ENCODE results near the gene CDC42BPB. TPM values are rescaled to one million over a fixed set of nuclear protein-coding genes. Genes with fewer than 3 reads are reported as not detected.

The CDC42BPB gene
- total RNA-seq, 1 donor from 2014 or later, result 131 TPM

DNA sequence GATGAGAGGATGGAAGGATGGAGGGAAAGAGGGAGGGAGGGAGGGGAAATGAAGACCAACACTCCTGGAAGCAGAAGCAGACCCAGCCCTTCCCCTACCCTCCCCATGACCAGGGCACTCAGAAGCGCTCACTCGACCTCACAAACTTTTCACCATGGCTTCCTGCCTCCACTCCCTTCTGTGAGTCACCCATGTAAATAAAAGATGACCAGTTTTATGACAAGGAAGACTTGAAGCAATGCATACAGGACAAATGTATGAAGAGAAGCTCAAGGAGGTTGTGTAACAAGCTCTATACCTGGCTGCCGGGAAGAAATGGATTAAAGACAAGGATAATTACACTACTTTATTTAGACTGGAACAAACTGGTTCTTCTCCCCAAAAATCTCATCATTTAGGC, 63.8 kb downstream of the CDC42BPB start:
- peak; percentile 59 for DNase-seq (ENCODE audit: low spot score)

DNA sequence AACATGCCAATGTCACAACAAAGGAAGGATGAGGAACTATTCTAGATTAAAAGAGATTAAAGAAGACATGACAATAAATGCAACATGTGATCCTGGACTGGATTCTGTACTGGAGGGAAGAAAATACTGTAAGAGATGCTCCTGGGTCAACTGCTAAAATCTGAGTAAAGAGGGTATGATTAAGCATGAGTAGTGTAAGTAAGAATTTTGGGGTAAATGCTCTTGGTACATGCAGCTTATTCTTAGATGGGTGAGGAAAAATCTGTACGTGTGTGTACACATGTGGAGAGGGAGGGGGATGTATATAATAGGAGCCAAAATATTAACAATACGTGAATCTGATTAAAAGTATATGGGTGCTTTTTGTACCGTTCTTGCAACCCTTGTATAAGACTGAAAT, 66.0 kb downstream of the CDC42BPB start:
- DNase-seq (ENCODE audit: low spot score), result no peak

DNA sequence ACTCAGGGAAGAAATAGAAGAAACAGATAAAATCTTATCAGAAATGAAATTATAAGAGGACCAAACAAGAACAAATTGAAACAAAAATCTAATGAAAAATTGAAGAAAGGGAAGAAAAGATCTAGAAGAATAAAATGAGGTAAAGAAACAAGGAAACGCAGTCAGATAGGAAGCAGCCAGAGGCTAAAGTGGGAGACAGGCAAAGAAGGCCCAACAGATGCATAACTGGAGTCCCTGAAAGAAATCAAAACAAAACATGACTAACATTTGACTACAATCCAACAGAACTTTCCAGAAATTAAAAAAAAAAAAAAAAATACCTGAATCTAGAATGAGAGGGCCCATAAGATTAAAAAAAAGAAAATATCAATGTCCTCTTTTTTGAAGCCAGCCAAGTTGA, 69.3 kb downstream of the CDC42BPB start:
- DNase-seq (ENCODE audit: low spot score), result no peak

DNA sequence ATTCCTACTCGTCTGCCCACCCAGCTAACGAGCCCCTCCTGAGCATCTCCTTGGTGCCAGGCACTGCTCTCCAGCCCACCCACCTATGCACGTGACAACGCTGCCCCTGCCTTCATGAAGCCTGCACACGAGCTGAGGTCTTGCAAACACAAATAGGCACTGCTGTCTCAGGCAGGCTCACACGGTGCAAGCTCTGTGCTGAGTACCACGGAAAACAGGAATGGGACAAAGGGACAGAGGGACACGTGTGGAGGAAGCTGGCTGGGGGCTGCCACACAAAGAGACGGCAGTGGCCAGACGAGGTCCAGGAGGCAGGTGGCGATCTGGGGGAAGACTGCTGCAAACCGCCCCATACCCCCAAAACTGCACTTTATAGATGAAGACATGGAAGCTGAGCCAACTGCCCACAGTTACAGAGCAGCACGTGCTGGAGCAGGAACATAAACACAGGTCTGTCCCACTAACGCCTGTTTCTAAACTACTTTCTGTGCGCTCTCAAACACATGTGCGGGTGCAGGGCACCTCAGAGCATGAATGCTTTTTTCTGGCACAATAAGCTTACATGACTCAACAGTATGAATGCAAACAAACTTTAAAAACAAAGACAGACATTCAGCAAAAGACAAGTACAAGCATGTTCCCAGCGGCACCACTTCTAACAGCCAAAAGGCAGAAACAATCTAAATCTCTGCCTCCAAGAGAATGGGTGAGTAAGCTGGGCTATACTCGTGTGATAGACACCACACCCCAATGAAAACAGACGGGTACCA, 70.4 kb downstream of the CDC42BPB start:
- DNase-seq (ENCODE audit: low spot score), result peak; percentile 54

DNA sequence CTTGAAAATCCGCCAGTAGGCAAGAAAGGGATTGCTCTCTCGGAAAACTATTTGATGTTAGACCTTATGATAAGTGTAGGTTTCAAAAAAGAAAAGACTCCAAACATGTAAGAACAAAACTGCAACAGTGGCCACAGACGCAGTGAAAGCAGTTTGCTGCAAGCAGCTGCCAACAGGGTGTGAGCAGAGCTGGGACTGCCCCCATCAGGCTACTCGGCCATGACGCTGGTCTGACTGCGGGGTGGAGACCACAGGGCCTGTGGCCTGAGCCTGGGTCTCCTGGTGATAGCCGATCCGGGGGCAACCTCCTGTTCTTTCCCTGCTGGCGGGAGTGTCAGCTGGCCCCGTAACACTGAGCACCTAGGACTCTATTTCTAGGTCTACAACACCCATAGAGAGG, 71.7 kb downstream of the CDC42BPB start:
- DNase-seq (ENCODE audit: low spot score), result peak; percentile 57

DNA sequence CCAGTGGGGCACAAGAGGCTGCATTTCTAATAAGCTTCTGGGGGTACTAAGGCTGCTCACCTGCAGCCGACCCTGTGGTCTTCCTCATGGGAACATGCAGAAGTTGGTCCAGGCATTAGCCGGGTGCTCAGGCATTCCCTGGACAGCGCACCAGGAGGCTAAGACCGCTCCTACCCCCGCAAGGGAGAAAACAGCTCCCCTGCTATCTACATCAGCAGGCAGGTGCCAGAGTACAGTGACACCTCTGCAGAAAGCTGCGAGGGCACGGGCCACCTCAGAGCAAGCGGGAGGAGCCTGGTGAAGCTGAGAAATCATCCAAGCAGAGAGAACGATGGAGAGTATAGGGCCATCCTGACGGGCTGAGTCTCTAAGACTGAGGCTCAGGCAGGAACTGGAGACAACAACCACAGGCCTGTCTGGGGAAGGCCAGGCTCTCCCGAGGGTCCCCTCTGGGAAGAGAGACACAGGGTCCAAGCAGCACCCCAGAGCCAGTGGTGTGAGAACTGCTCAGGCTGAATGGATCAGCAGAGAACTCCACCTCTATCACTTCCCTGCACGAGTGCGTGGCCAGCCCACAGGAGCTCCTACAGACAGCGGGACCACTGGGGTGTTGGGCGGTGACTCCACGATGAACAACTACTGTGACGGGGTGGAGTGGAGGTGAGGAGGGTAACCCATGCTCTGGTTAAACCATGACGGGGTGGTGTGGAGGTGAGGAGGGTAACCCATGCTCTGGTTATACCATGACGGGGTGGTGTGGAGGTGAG, 72.8 kb downstream of the CDC42BPB start:
- no peak for DNase-seq (ENCODE audit: low spot score)

DNA sequence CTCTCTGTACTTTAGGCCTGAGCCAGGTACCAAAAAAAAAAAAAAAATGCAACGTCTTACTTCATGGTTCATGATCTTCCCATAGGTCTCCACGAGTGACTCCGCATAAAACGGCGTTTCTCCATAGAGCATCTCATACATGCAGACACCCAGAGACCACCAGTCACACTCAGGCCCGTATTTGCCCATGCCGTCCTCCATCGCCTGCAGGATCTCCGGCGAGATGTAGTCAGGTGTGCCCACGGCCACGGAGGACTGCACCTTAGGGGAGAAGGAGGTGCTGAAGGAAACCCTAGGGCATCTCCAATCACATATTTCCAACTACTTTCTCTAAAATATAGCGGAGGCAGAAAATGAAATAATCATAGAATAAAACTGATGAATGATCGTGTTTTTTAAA, 73.9 kb downstream of the CDC42BPB start:
- no peak for DNase-seq (ENCODE audit: low spot score)

DNA sequence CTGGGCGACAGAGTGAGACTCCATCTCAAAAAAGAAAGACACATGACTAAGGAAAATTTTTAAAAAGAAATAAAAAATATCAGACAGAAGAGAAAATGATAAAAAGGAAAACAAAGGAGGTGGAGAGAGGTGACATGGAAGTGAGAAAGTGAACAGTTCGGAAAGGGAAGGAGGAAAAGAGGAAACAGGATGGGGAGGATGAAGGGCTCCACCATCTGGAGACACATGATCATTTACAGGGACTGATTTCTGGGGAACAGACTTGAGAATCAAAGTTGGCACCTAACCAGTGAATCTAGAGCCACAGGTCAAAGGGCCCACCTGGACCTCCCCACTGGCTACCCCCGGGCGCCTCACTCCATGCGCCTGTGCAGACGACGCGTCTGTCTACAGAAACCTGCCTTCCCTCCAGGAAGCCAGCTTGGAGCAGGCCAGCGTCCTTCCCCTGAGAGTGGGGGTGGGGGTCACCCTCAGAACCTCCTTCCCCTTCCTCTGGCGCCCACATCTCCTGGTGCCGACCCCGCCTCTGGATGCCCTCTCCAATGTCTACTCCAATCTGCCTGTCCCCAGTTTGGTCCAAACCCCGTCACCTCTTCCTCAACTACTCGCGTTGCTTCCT, 74.4 kb downstream of the CDC42BPB start:
- DNase-seq (ENCODE audit: low spot score), result no peak

DNA sequence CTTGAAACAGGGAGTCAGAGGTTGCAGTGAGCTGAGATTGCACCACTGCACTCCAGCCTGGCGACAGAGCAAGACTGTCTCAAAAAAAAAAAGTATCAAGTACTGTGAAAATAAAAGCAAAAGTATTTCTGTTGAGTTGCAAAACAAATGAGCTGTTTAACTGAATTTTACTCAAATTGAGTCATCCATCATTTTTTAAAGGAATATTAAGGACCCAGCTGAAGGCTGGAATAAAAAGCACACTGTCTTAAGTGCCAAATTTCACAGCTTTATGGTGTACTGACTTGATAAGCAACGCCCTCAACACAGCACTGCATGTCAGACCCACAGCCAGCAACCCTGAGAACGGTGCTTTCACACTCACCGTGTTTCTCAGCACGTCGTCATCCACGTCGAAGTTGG, 76.9 kb downstream of the CDC42BPB start:
- no peak for DNase-seq (ENCODE audit: low spot score)

DNA sequence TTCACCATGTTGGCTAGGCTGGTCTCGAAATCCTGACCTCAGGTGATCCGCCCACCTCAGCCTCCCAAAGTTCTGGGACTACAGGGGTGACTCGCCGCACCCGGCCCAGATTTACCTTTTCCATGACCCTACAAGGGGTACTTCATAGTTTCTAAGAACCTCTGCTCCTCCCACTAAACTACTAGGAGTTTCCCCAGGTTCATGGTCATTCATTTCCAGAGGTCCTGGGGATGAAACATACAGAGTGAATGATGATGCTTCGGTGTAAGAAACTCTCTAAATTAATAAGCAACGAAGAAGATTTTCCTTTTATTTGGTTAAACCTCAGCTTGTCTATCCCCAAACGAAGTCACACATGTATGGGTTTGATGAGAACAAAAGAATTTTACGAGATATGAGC, 77.9 kb downstream of the CDC42BPB start:
- DNase-seq (ENCODE audit: low spot score), result no peak

DNA sequence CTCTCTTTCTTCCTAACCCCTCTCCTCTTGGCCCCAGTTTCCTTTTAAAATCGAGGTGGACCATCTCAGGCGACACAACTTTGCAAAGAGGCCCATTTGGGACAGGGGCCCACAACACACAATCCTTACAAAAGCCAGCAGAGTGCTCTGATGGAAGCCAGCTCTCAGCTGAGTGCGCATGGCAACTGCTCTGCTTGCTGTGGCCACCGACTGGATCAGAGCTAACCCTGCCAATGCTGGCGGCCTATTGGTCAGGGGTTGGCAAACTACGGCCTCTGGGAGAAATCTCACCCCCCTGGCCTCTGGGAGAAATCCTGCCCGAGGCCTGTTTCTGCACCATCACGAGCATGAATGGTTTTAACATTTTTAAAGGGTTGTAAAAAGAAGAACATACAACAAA, 79.9 kb downstream of the CDC42BPB start:
- no peak for DNase-seq (ENCODE audit: low spot score)

DNA sequence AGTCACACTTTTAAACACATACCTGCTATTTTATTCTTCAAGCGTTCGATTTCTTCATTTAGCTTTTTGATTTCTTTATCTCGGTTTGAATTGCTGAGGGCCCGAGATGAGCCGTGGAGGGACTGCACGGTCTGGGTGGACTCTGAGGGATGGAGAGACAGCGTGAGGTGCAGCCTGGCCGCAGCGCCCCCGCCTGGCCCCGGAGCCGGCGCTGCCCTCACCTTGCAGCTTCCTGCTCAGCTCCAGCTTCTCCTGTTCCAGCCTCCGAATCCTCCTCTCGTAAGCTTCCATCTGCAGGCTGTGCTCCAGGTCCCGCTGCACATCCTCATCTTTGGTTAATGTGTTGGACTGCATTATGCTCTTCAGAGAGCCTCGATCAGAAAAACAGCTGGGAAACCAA, 81.7 kb downstream of the CDC42BPB start:
- DNase-seq (ENCODE audit: low spot score), result no peak

DNA sequence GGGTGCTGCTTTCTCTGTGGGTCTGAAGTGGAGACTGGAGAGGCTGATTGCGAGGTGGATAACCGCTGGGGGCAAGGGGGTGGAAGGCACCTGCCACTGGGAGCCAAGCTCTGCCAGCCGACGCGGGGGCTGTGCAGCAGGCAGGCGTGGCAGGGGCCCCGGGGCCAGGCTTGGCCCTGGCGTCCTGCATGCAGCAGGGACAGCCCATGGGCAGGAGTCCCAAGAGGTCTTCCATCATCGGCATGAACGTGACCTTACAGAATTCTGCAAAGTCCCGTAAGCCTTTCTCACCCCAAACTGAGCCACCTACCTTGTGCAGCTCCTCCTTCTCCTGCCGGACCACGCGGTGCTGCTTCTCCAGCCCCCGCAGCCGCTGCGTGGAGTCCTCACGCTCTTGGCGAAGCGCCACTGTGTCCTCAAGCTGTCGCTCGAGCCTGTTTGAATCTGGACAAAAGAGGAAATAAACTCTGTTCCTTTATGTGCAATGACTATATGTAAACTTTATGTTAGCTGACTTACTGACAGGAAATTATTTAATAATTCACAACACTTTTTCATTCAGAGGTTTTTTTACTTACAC, 83.6 kb downstream of the CDC42BPB start:
- no peak for DNase-seq (ENCODE audit: low spot score)

DNA sequence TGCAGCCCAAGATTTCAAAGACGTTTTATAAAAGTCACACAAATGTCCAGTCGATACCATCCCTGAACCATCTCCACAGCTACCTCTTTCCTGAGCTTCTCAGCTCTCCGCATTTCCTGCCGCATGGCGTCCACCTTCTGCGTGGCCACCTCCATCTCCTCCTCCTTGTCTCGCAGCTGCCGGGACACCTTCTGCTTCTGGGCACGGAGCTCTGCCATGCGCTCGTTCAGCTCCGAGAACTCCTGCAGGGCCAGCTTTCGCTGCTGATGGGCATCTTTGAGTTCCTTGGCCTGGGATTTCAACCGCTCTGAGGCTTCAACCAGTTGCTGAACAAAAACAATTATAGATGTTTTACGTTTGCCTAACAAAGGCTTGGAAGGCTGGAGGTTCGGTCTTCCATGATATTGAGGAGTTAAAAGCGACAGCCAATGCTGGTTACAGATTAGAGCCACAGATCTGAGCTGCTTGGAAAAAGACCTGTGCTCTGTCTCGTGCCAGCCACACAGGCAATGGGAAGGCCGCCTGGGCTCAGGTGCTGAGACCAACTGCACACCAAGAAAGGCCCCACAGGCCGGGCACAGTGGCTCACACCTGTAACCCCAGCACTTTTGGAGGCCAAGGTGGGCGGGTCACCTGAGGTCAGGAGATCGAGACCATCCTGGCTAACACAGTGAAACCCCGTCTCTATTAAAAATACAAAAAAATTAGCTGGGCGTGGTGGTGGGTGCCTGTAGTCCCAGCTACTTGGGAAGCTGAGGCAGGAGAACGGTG, 85.3 kb downstream of the CDC42BPB start:
- DNase-seq (ENCODE audit: low spot score), result no peak

DNA sequence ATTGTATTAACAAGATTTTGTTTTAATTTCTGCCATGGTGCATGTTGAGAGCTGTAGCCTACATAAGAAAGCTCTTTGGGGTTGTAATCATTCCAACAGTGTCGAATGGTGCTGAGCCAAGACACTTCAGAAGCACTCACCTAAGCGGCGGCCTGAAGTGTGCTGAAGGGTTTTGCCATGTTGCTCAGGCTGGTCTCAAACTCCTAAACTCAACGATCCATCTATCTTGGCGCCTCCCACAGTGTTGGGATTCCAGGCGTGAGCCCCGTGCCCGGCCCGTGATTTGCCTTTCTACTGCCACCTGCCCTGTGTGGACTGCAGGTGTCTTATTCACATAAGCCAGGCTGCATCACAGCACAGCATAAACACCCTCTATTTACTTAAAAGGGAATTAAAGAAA, 86.0 kb downstream of the CDC42BPB start:
- no peak for DNase-seq (ENCODE audit: low spot score)

DNA sequence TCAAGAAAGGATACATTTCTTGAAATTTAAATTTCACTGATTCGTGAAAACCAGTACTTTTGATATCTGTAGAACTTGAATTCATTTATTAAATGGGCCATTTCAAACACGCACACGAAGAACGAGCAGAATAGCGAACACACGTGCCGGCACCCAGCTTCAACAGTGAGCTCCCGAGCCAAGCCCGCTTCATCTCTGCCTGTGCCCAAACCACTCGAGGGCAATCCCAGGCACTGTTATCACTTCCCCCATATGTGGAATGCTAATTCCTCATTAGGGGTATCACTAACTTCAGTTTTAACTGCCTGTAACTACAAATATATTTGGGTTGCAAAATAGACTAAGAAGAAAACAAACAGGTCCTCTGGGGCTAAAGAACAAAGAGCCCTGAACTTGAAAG, 86.9 kb downstream of the CDC42BPB start:
- DNase-seq (ENCODE audit: low spot score), result no peak

DNA sequence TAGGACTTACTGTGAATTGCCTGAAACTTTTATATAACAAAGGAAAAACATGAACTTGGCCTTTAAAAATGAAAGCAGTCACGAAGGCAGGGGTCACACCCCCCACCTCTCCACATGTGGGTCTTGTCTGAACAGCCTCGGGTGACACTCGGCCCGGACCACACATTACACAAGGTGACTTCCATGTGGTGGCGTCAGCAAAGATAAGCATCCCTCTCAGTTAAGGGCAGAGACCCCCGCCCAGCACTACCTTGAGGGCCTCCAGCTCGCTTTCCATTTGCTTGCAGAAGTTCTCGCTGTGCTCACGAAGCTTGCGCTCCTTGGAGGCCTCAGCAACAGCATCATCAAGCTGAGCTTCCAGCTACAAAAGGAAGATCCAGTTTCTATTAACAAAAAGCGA, 87.4 kb downstream of the CDC42BPB start:
- no peak for DNase-seq (ENCODE audit: low spot score)

DNA sequence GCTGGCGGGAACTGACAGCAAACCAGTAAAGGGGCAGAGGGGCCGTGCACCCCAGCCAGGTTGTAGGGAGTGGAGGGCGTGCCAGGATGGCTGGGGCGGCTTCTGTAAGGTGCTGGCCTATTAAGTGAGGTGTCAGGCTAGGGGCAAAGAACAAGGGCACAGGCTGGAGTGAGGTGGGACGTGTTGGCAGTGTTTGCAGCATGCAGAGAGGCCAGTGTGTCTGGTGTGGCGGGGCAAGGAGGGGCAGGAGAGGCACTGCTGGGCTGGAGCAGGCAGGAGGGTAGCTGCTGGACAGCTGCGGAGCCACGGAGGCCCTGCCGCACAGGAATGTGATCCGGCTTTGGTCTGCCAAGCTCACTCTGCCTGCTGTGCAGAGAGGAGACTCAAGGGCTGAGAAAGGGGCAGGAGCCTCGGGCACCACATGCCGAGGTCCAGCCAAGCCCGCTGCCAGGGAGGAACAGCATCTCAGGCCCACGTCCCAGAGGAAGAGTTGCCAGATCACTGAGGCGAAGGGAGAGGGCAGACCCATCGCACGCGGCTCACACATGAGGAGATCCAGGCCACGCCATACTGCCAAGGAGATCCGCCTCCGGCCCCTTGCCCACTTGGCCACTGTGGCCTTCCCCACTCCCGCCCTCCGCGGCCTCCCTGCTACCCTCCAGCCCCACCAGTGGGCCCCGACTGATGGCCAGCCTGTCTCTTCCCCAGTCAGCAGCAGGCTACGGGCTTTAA, 88.1 kb downstream of the CDC42BPB start:
- no peak for DNase-seq (ENCODE audit: low spot score)

DNA sequence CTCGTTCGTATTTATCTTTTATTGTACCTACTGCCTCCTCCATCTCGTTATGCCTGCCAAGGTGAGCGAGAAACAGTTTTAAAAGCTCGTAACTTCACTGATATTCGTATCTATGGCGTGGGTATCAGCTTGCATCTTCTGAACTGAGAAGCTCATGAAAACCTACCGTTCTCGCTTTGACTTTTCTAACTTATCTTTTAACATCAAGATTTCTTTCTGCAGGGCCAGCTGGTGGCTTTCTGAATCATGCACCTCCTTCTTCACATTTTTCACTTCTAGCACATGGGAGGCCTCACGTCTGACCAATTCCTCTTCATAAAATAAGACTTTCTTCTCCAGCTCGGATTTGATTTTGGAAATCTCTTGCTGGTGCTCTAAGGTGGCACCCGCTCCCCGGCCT, 89.0 kb downstream of the CDC42BPB start:
- no peak for DNase-seq (ENCODE audit: low spot score)

DNA sequence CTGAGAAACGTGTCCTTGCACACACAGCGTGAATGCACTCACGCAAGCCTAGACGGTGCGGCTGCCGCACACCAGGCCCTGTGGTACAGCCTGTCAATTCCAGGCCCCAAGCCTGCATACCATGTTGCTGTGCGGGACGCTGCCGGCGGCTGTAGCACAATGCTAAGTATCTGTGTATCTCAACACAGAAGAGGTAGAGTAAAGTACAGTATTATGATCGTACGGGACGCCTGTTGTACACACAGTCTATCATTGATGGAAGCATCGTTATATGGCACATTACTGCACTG, 89.9 kb downstream of the CDC42BPB start:
- DNase-seq (ENCODE audit: low spot score), result no peak

All from ureter (tissue), 1 donor.